HG03108 (cell line): ENCODE data around the gene NDUFAF8.

ENCODE experiments used
- ATAC-seq: cut with Tn5 transposase; IDR thresholded peaks from one replicate; pipeline ENCODE4 v1.9.1; 2021; ENCODE audit warnings: moderate library complexity; ENCODE audit not compliant: unreplicated experiment

The NDUFAF8 gene

DNA sequence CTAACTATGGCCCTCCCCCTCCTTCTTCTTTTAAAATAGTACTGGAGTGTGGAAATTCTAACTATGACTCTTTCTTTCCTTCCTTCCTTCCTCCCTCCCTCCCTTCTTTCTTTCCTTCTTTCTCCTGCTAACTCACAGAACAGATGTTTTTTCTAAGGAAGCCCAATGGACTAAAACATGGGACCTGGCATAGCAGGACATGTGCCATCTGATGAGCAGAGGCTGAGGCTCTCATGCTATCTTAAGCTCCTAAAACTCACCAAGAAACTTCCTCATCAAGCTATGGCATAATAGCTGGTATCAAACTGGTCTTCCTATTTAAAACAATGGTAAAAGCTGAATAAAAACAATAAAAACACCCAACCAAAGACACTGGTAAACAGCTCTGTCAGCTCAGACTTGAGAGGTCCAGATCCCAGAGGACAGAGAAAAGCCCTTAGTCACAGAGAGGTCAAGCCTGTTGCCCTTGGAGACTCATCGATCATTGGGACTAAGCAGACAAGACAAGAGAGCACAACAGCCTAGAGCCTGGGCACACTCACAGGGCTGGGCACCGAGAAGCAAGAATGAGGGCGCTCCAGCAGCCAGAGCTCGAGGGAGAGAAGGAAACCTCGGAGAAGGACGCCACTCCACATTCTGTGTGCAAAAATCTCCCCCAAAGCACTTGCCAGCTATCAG lies 28.4 kb downstream of the NDUFAF8 start:
- no peak for ATAC-seq

DNA sequence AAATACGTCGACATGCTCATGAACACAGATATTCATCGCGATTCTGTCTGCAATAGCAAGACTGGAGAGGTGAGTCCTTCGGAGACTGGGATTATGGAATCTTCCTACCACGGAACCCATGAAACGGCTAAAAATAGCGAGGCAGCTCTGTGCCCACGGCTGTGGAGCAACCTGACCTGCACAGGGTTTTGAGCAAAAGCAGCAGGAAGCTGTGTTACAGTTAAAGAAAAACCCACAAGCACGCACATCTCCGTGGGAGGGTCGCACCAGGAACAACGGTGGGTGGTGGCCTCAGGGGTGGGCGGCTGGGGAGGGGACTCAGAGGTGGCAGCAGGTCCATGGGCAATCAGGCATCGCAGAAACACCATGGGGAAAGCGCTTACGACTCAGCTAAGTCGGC lies 31.2 kb downstream of the NDUFAF8 start:
- no peak for ATAC-seq

DNA sequence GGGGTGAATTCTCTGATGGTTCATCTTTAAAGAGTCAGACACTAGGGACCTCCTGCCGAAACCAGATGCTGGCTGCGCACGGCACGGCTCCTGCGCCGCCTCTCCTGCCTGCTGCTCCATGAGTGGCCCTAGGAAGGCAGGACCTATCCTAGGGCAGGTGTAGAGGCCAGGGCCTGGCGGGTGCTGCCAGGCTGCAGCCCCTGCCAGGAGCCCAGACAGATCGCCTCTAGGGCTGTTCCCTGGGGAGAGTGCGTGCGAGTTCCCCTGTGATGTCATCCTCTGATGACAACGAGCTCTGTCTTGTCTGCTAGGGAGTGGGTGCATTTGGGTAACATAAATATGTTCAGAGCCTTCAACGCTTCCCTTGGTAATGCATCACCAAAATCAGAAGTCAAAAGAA lies 32.1 kb downstream of the NDUFAF8 start:
- no peak for ATAC-seq

DNA sequence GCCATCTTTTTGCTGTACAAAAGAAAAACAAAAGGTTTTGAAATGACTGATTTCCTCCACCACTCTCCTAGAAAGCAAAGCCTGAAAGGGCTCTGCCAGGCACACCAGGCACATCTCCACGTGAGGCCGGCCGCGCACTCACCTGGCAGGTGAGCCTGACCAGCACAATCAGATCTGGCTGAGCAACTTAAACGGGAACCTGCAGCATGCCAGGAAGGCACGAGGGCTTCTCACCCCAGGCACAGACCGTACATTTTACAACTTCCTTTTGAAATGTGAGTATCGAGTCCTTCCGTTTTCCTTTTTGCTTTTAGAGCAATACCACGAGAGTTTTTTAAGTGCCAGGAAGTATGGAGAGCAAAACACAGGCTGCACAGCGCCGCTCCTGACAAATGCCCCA lies 33.5 kb downstream of the NDUFAF8 start:
- no peak for ATAC-seq

DNA sequence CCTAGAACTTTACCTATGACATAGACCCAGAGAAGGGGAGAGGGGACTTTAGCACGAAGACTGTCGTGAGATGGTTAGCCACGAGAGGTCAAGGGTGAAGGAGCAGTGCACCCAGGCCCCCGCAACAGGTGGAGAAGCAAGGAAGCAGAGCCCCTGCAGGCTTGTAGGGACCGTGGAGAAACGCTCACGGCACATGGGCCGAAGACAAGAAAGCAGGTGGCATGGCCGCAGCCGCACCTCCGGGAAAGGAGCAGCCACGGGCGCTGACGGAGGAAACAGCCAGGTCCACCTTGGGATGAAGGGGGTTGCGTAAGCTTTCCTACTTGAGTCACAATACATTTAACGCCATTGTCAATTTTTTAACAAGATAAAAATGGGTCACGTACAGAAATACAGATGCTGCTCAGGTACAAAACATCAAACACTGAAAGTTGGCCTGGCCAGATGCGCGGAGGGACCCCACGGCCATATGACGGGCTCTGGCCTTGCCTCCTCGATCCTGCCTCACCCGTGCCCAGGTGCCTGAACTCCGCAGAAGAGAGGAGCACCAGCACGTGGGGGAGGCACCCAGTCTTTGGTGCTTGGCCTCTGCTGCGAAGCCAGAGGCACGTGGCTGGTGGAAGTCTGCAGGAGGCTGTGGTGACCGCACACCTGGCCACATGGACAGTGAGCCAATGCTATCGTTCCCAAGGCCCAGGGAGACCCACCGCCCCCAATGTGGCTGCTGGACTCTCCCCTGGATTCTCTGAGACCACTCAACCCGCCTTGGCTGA lies 34.8 kb downstream of the NDUFAF8 start:
- ATAC-seq: no peak

DNA sequence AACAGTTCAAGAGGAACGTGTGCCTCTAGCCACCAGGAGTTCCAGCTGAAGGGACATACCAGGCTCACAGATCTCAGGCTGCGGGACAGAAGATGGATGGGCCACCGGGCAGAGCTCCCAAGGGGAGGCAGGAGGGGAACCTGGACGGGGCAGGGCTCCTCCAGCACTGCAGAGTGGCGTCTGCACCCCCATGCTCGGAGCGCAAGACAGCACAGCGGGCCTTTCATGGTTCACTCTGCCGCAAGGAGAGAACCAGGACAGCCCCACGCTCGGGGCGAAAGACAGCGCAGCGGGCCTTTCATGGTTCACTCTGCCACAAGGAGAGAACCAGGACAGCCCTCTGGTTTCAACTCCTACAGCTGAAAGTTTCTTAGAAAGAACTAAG lies 35.3 kb downstream of the NDUFAF8 start:
- no peak for ATAC-seq

DNA sequence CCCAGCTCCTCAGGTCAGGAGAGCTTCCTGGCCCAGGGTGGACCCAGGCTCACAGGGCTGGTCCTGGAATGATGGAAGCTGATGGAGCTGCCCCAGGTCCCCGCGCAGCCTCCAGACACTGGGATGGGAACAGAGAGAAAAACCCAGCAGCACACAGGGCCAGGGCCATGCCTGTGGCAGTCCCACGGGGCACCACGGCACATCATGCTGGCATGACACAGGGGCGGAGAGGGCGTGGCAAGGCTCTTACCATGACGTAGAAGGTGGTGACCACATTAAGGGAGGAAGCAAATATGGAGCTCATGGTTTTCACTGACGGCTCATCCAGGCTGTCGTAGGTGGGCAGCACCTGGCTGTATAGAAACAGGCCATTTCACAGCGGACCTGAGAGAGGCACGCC lies 37.7 kb downstream of the NDUFAF8 start:
- no peak for ATAC-seq

DNA sequence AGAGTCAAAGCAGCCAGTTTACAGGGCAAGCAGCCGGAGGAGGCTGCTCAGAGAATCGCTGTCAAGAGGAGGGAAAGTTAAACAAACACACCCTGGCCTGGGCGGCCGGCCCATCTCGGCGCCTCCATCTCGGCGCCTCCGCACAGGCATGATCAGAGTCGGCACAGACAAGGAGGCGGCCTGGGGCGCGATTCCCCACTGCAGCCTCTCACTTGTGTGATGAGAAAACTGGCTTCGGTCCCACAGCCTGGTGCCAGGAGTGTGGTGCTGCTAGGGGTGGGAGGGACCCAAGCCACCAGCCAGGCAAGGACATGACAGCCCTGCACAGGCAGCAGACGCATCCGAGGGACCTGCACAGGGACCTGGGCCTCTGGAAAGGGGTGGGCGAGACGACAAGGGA lies 38.3 kb downstream of the NDUFAF8 start:
- ATAC-seq: no peak

DNA sequence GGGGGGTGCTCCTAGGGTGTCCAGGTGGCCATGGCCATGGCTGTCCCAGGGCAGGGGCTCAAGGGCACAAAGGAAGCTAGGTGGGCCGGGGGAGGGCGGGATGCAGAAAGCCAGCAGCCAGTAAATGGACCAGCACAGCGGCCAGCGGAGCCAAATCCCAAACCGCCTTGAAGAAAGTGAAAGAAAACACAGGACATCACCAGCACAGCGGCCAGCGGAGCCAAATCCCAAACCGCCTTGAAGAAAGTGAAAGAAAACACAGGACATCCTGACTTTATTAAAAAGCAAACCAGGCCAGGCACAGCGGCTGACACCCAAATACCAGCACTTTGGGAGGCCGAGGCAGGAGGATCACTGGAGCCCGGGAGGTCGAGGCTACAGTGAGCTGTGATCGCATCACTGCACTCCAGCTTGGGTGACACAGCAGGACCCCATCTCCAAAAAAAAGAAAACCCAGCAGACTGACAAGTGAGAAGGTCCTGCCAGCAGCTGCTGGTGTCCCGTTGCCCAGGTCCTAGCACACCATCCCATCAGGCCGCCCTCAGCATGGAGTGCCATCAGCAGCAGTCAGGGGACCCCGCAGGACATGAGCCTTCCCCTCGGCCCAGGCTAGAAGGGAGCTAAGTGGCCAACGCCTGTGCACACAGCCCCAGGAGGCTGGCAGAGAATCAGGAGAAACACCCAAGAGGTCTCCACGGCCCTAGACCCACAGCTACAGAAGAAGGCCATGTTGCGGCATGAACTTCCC lies 39.0 kb downstream of the NDUFAF8 start:
- ATAC-seq: no peak

DNA sequence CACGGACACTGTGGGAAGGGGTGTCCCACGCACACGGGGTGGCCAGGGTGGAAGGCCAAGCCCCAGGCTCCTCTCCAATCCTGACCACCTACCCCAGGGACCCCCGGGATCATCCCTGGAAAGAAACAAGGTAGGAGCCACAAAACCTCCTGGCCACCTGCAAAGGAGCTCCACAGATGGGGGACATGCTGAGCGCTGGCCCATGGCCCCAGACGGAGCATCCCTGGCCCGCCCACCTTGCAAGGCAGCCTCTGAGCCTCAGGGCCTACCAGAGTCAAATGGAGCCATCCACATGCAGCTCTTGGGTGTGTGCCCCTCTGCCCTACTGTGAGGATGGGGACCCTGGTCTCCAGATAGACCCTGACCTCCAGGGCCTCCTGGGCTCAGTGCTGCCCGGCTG lies 39.7 kb downstream of the NDUFAF8 start:
- no peak for ATAC-seq

DNA sequence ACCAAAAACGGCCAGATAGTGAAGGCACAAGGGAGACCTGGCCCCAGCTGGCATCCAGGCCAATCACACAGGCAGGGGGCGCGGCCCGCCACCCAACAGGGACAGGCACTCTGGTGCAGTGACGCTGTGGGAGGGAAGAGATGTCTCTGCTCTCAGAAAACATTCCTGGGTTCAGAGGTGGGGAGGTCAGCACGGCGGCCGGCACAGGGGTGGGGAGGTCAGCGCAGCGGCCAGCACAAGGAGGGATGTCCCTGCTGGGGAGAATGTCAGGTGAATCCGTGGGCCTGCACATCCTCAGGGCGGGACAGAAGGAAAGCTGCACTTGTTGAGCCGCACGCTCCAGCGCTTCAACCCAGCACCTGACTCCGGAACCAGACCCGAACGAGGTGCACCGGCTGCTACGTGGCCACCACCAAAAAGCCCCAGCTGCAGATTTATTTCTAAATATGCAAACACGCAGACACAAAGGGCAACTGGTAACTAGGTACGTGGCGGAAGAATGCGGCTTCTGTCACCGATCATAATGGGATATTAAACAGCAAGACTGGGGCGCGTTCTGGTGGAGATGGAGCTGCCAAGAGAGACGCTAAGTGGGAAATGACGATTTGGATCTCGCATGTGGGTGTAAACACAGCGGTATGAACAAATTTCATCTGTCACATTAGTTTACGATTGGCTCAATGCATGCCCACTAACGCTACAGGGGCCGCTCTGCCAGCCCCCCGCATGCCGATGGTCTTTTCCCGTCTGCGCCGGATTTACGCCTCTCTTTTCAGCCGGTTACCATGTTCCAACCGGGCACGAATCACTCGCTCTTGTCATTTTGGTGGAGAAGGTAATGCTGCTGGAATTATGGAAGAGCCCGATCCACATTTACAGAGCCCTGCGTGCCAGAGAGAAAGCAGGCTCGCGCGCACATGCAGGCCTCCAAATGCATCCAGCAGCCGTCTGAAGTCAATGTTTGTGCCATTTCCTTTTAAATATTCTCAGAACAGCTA lies 40.5 kb downstream of the NDUFAF8 start:
- ATAC-seq: no peak

DNA sequence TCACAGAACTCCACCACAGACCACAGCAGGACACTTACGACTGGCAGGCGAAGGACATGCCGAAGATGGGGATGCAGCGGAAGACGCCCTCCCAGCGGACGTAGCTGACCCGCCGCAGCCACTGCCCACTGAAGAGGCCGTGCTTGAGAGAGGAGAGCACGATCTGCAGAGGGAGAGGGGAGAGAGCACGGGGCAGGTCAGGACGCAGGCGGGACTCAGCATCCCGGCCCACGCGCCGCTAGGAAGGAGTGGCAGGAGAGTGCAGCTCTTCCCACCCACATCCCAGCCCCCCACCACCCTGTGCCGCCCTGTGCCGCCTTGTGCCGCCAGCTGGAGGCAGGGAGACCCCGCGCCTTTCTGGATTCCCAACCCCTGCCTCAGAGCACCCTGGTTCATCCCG lies 41.5 kb downstream of the NDUFAF8 start:
- no peak for ATAC-seq

DNA sequence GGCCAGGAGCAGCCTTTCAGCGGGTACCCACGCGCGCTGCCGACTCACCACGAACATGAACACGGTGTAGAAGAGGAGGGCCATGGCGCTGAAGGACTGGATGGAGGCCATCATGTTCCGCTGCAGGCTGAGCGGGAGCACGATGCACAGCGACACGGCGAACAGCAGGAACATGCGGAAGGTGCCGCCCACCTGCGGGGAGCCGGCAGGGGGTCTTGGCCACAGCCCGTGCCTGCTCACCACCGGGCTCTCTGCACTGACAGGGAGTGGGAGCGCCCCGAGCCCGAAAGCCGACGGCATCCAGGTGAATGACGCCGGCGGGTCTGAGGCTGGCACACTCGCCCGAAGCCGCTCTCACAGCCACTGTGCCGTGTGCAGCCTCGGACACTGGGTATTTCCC lies 43.0 kb downstream of the NDUFAF8 start:
- no peak for ATAC-seq

DNA sequence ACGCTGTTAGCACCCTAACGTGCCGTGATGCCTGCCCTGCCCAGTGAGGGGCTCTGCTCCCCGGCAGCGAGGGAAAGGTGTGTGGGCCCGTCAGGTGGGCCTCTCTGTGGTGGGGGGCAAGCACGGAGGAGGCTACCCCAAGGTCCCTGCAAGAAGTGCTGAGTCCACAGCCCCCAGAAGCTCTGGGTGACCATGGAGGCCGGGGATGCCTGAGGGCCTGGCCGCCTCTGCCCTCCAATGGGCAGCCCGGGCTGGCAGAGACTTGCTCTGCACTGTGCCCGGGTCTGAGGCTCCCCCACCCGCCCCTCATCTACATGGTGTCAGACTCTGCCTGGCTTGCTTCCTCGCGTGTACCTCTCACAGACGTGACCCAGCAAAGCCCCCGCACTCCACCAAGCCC lies 43.8 kb downstream of the NDUFAF8 start:
- no peak for ATAC-seq

DNA sequence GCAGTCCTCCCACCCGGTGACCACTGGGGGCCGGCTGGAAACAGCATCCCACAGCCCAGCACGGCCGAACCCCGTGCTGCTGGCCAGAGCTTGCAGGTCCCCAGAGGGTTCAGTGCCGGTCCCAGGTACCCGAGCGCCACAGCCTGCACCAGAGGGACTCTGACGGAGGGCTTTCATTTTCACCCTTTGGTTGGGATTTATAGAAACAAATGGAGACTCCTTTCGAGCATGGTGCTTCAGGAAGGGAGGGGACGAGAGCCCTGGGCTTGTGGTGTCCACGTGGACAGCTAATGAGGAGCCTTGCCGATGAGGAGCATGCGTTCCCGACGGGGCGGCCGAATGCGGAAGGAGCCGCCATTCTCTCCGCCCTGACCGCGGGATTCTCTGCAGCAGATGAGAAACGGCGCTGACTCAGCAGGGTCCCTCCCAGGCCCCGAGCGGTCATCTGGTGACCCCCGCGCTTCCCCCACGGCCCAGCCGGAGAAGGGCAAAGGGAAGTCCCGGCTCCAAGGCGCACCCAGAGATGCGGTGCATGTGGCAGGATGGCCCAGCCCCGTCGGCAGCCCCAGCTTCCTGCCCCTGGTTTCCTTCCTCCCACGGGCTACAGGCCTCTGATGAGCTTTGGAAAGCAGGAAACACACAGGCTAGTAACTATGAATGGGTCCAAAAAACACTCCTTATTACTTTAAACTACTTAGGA lies 46.2 kb downstream of the NDUFAF8 start:
- ATAC-seq: no peak

DNA sequence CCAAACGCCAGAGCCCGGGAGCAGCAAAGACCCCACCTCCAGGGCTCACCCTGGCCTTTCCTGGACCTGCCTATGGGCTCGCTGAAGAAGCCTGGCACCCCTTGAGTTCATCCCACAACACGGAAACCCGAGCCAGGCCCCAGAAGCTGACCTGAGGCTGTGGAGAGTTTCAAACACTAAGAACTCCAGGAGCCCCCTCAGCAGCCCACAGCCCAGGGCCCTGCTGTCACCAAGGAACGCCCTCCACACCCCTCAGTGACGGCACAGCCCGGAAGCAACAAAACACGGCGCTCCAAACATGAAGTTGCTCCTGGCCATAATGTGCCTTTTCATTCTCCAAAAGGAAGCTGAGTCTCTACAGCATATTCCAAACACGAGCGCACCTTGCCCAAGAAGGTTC lies 46.8 kb downstream of the NDUFAF8 start:
- ATAC-seq: no peak

DNA sequence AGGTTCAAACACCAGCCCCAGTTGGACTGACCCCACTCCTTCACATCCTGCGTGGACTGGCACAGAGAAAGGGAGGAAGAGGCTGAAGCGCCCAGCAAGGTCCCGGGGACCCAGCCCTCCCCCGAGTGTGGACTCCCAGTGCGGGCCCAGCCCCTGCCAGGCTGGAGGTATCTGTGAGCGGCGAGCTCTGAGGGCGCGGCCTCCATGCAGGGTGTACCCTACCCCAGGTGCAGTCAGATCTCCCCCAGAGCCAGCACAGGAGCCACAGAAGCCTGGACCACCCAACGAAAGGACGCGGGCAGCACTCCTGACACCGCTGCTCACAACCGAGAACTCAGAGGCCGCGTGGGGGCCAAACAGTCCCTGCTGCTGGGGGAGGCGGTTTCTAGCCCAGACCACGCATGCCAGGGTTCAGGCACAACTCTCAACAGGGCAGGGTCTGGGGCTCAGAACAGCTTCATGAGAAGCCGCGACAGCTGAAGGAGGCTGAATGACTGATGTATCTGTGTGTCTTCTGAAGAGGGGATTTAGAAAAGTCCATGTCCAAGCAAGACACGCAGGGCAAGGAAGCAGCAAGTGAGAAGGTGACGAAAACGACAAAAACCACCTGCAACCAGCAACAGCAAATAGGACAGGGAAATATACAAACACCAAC lies 47.5 kb downstream of the NDUFAF8 start:
- no peak for ATAC-seq

DNA sequence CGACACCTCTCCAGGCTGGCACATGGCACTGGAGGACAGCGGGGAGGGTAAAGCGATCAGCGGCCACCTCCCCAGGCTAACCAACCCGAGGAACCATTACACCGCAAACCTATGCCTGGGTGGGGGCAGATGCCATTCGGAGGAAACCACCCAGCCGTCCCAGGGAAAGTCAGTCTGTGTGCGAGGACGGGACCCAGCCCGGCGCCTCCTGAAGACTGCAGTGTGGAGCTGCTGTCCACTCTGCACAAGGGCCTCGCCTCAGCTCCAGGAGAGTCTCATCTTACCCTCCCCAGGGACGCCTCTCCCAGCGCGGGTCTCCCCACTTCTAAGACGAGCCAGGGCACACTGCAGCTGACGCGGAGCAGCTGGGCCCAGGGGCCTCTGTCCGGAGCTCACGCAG lies 48.0 kb downstream of the NDUFAF8 start:
- no peak for ATAC-seq

DNA sequence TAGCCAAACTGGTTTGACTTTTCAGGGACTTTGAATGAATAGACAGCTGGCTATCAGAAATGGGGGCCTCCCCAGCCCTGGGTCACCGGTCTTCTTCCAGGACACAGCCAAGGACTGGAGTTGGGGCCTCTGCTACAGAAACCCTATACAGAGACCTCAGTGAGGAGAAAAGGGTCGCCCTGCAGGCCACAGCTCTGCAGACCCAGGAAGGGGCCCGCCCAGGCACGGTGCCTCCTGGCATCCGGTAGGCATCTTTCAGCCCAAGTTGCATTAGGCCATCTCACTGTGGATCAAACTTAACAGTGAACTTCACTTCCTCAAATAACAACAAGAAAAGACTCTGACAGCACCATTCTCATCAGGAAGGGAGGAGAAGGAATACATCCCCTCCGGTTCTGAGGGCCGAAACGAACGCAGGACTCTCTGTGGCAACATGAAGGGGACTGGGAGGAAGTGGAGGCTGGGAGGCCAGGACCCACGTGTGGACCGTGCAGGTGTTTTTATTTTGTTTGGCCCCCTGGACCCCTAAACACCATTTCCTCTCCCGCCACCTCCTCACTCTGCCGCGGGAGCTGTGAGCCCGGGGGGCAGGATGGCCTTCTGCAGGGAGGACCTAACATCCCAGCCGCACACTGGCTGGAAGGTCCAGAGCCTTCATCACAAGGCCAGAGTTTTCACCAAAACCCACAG lies 48.8 kb downstream of the NDUFAF8 start:
- ATAC-seq: no peak
